GM12892 (cell line): ENCODE measurements around the gene SCN9A.
"Not testable (repeated sequence)": the region's sequence is repeated elsewhere in the genome, so short reads cannot be mapped to it uniquely, and the experiment has no call there.

Source experiments
- DNase-seq: peaks from one replicate; pipeline ENCODE4 v3.0.0; 2011; ENCODE audit not compliant: insufficient read length
- FAIRE-seq: peaks from 2 replicates; lab custom pipeline; 2011; peaks lifted over from hg19 to GRCh38; lab: Jason Lieb, UNC
- POLR2A ChIP-seq: IDR thresholded peaks from 2 replicates; pipeline ENCODE4 v1.6.1; 2011; ENCODE audit warnings: low read depth, low read length, control low read depth
- POLR2AphosphoS5 ChIP-seq: IDR thresholded peaks from 2 replicates; pipeline ENCODE4 v1.6.1; 2011; ENCODE audit warnings: low read depth, low read length, control low read depth
- TAF1 ChIP-seq: IDR thresholded peaks from 2 replicates; pipeline ENCODE4 v1.6.1; 2011; ENCODE audit warnings: low read depth, mild to moderate bottlenecking, control low read depth, low read length, borderline replicate concordance

SCN9A gene

GRCh38 chr2:166373539-166373938 lies 2.2 kb downstream of the SCN9A start:
- FAIRE-seq = no peak
- DNase-seq = no peak
- TF ChIP-seq POLR2AphosphoS5 (no peak), POLR2A (no peak), TAF1 (no peak)

- FAIRE-seq = no peak
- no peak for TF ChIP-seq POLR2A
- TF ChIP-seq POLR2AphosphoS5 = no peak
- TF ChIP-seq TAF1 = no peak
- DNase-seq = no peak
Measured at GRCh38 chr2:166373105-166373504, 2.6 kb downstream of the SCN9A start.

DNA sequence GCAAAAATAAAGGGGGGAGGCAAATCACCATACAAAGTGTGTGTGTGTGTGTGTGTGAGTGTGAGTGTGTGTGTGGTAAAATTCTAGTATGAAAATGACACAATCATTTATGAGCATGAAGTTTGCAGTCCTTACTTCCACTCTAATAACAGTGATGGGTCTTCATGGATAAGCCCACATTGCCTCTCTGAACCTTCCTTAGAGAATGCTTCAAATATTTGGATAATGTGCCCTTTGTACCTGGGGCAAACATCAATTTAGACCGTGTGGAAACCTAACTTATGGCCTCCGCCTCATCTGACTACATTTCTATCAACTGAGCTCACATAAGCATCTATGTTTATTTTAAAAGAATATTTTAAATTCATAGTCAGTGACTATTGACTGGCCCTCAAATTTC lies 3.7 kb downstream of the SCN9A start:
- FAIRE-seq (no peak), DNase-seq (no peak)
- TF ChIP-seq POLR2A = no peak
- no peak for TF ChIP-seq POLR2AphosphoS5
- TF ChIP-seq TAF1 = no peak

DNA sequence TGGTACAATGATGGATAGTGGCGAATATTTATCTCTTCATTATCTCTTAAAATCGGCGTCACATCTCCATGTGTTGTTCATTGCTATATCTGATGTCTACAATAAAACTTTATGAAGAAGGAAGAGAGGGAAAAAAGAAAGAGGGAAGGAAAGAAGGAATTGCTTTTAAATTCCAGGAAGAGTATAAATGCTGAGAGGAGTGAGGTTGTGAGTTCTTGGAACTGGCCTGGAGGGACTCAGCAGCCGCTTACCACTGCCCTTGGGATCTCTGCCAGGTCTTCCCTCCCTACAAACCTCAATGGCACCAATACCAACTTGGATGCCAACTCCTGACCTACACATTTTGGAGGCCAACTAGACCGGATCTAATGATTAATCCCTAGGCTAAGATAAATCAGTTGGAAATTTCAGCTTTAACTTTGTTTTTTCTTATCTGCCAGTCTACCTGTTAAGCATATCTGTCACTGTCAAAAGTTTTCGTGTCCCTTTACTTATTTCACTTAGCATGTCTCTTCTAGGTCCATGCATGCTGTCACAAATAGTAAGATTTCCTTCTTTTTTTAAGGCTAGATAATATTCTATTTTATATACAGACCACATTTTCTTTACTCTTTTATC lies 9.8 kb downstream of the SCN9A start:
- TF ChIP-seq TAF1 = no peak
- FAIRE-seq = no peak
- no peak for DNase-seq

DNA sequence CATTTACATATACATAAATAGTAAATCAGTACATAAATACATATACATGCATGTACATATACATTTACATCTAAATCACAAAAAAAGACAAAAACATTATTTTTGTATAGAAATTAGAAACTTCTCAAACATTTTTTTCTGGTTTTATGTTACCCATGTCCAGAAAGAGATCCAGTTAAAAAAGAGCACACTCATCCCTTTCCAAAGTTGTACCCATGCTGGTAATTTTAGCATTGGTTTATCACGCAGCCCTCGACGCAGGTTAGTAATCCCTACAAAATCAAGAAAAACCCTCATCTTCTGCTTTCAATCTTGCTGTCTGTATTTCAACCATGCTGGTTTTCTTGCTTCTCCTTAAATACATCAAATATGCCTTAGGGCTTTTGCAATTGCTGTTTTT lies 10.5 kb downstream of the SCN9A start:
- TF ChIP-seq TAF1 = no peak
- TF ChIP-seq POLR2A = no peak
- no peak for TF ChIP-seq POLR2AphosphoS5
- no peak for DNase-seq
- no peak for FAIRE-seq

GRCh38 chr2:166364476-166365161 lies 11.1 kb downstream of the SCN9A start:
- no peak for TF ChIP-seq TAF1
- TF ChIP-seq POLR2AphosphoS5 = no peak
- TF ChIP-seq POLR2A = no peak
- FAIRE-seq = no peak
- DNase-seq = no peak

DNA sequence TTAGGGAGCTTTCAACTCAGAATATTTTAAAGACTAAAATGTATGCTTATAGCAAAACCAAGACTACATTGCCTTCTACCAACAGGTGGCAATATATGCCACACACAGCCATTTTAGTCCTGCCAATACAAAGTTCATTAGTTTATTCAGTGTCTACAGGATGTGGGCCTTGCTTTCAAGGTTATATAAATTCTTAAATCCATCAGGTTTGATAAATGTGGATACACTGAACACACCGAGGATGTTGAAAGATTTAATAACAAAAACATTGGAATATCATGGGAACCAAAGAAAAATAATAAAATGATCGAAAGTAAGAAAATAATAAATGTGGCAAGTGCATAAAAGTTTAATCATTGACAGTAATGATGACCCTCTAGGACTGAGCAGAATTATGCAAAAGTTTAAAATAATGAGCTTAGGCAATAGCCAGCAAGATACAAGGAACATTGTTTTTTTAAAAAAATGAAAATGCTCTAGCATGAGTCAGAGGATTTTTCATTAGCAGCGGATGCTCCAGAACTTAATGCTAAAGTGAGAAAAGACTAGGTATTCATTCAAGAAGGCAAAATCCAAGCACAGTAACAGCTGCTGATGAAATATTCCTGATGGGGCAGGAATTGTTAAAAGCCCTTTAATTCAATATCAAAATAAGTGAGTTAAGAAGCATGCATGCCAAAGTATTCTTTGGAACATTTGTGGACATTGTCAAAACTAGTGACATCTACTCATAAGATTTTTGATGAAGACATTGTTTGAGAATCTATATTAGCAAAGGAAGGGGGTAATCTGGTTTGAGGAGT lies 14.2 kb downstream of the SCN9A start:
- FAIRE-seq = no peak
- DNase-seq = no peak
- TF ChIP-seq POLR2A (no peak), TAF1 (no peak), POLR2AphosphoS5 (no peak)

DNA sequence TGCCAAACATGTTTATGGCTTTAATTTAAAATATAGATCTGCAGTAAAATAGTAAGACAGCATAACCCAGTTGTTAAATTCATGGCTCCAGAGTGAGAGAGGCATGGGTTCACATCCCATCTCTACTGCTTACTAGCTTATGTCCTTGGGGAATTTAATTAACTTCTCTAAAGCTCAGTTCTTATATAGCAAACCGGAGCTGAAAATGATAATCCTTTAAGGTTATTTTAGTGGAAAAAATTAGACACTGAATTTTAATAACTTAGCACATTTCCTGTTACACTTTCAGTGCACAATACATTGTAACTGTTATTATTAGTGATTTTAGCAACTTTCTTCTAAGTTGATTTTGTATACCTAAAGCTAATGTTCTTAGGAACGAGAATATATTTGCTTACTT lies 14.8 kb downstream of the SCN9A start:
- DNase-seq (no peak), FAIRE-seq (no peak)
- TF ChIP-seq POLR2A (no peak), POLR2AphosphoS5 (no peak), TAF1 (no peak)

- DNase-seq (no peak), FAIRE-seq (no peak)
- TF ChIP-seq TAF1 = no peak
- TF ChIP-seq POLR2A = no peak
- TF ChIP-seq POLR2AphosphoS5 = no peak
Measured at GRCh38 chr2:166360426-166360825, 15.3 kb downstream of the SCN9A start.

DNA sequence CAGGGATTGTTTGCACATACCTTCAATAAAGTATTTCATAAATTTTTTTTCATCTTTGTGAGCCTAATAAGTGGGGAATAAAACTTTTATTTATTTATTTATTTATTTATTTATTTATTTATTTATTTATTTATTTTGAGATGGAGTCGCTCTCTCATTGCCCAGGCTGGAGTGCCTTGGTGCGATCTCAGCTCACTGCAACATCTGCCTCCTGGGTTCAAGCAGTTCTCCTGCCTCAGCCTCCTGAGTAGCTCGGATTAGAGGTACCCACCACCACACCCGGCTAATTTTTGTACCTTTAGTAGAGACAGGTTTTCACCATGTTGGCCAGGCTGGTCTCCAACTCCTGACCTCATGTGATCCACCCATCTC lies 17.8 kb downstream of the SCN9A start:
- not testable (repeated sequence) for DNase-seq, FAIRE-seq

DNA sequence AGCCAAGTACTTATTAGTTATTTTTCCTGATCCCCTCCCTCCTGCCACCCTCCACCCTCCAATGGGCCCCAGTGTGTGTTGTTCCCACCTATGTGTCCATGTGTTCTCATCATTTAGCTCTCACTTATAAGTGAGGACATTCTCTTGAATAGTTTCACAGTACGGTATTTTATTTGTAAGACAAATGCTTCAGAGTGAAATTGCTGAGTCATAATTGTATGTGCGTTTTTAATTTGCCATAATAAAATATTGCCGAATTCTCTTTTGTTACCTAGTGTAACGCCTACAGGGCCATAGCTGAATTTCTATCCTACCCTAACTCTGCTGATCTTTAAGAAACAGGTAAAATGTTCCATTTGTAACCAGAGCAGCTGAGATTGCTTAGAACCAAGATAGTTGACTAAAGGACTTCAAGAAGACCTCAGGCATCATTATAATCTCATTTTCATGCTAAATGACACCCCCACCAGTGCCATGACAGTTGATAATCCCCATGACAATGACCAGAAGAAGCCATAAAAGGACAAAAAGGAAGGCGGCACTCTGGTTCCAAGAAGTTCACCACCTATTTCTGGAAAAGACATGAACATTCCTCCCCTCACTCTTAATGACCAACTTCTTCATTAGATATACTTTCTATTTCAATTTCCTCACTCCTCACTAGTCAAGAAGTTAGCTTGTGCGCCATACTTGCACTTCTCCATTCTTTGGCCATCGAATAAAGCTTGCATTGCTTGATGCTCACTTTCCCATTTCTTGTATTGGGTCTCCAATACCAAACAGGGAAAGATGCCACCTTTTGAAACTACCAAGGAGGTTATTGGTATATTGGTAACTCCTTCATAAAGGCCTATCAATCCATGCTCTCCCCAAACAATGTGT lies 18.4 kb downstream of the SCN9A start:
- DNase-seq (no peak), FAIRE-seq (no peak)
- no peak for TF ChIP-seq POLR2A
- no peak for TF ChIP-seq TAF1
- TF ChIP-seq POLR2AphosphoS5 = no peak
